Measurements from ENCODE around the gene SAP130.

Gene SAP130

GRCh38 chr2:128037649-128038048 is 9.8 kb upstream of the SAP130 start:
- H3K9me3 Mint-ChIP-seq = peaks cover 16% of the 10 kb centered on the region
- H3K4me1 Mint-ChIP-seq = no peaks in the 10 kb centered on the region
- no peaks in the 10 kb centered on the region for H3K36me3 Mint-ChIP-seq
- no peak for ATAC-seq
- H3K4me3 Mint-ChIP-seq = no peak overlapping the region
- no peak for DNase-seq (ENCODE audit: low spot score in 2 of 2)
- H3K27ac Mint-ChIP-seq = no peak overlapping the region

DNA sequence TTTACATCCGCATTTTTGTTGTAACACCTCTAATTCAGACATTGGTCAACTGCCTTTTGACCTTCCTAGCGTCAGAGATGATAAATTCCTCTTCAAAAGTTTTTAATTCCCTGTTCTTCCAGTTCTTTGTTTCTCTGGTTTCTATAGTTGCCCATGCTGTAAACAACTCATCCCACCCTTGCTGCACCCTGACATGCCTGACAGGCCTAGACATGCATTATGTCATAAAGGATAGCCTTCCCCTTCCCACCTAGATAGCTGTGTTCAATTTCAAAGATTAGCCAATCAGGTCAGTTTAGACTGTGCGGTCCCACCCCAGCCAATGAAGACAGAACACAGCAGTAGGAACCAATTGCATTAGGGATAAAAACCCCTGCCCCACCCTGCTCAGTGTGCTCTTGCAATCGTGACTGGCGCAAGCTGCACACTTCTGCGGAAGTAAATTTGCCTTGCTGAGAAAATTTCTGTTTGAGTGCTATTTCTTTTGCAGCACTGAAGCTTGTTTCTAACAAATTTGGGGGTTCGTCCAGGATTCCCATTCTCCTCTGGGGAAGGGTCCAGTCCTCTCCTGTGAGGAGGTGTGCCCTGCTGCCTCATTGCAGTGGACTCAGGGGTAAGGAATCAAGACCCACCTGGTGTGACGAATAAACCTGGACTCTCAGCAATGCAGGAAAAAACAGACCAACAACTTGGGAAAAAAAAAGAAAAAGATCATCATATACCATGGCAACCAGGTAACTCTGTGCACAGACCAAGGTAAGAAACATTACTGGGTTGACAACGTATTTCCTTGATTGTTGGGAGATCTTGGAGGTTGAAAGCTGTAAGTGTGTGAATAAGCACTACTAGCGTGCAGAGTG is 9.1 kb upstream of the SAP130 start:
- H3K4me1 Mint-ChIP-seq = no peaks in the 10 kb centered on the region
- H3K27ac Mint-ChIP-seq = no peak overlapping the region
- ATAC-seq (no peak), DNase-seq (ENCODE audit: low spot score in 2 of 2) (no peak)
- H3K9me3 Mint-ChIP-seq = peaks cover 14% of the 10 kb centered on the region
- H3K4me3 Mint-ChIP-seq = no peak overlapping the region
- no peaks in the 10 kb centered on the region for H3K36me3 Mint-ChIP-seq

DNA sequence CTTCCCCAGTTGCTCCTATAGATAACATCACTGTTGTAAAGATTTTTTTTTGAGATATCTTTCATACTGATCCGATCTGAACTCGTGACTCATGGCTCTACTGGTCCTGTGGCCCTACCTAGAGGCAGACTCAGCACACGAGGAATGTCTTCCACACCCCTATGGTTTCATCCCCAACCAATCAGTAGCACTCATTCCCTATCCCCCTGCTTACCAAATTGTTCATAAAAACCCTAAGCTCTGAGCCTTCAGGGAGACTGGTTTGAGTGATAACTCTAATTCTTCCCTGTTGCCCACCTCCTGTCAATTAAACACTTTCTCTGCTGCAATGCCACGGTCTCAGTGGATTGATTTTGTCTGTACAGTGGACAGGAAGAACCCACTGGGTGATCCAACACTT is 4.2 kb upstream of the SAP130 start:
- no peak for DNase-seq (ENCODE audit: low spot score in 2 of 2)

DNA sequence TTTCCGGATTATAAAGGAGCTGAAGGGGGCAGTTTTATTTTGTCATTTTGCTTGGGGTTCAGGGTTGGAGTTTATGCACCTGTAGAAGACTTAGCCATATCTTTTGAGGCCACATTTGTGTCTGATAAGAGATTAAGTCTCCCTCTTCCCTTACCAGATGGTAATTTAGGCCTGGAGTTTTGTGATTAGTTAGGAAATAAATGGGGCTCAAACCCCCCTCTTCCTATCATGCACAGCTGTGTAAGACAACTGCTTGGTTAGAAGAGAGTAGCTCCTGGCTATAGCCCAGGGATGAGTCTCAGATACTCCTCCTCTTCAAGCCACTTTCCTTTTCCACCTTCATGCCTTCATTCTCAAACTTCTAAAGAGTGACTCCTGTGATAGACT is 802 bp upstream of the SAP130 start:
- Mint-ChIP-seq H3K4me3 (peak overlapping the region; percentile 92), H3K4me1 (peaks cover 20% of the 10 kb centered on the region), H3K27ac (peak overlapping the region; percentile 62), H3K36me3 (peaks cover 10% of the 10 kb centered on the region), H3K9me3 (no peaks in the 10 kb centered on the region)
- DNase-seq (ENCODE audit: low spot score in 2 of 2) = no peak
- ATAC-seq = no peak

More for the DNA sequence above, 4.2 kb upstream of the SAP130 start:
- H3K36me3 Mint-ChIP-seq = no peaks in the 10 kb centered on the region
- peaks cover 5% of the 10 kb centered on the region for H3K9me3 Mint-ChIP-seq
- no peak overlapping the region for H3K4me3 Mint-ChIP-seq
- H3K27ac Mint-ChIP-seq = no peak overlapping the region
- no peak for ATAC-seq
- H3K4me1 Mint-ChIP-seq = peaks cover 8% of the 10 kb centered on the region

DNA sequence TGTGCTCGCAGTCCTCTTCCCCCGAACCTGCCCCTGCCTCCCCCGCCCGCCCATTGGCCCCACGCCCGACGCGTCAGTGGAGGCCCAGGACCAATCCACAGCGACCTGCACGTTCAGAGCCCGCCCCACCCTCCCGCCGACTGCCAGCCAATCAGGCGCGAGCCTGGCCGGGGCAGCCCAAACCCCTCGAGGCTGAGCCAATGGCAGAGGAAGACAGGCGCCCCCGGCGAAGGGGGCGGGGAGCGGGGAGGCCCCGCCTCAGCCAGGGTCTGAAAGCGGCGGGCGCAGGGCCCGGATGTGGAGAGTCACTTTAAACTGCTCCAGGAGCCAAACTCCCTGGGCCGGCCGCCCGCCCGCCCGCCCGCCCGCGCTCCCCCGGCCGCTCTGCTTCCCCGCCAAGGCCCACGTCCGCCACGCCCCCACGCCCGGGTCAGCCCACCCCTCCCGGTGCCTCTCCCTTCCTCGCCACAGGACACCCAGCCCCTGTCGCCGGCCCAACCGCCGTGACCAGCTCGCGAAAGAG is 520 bp downstream of the SAP130 start:
- Mint-ChIP-seq H3K27ac (peak overlapping the region; percentile 62), H3K4me1 (peaks cover 20% of the 10 kb centered on the region), H3K4me3 (peak overlapping the region; percentile 92), H3K36me3 (peaks cover 20% of the 10 kb centered on the region), H3K9me3 (no peaks in the 10 kb centered on the region)
- ATAC-seq (peak; percentile 91), DNase-seq (ENCODE audit: low spot score in 2 of 2) (peak; percentile 91 to 95)

- peaks cover 26% of the 10 kb centered on the region for H3K4me1 Mint-ChIP-seq
- H3K36me3 Mint-ChIP-seq = peaks cover 26% of the 10 kb centered on the region
- DNase-seq (ENCODE audit: low spot score in 2 of 2) = no peak
- H3K27ac Mint-ChIP-seq = peak overlapping the region; percentile 89
- peak overlapping the region; percentile 92 for H3K4me3 Mint-ChIP-seq
- H3K9me3 Mint-ChIP-seq = no peaks in the 10 kb centered on the region
- ATAC-seq = no peak
Measured at GRCh38 chr2:128026448-128027277, 1.2 kb downstream of the SAP130 start.

DNA sequence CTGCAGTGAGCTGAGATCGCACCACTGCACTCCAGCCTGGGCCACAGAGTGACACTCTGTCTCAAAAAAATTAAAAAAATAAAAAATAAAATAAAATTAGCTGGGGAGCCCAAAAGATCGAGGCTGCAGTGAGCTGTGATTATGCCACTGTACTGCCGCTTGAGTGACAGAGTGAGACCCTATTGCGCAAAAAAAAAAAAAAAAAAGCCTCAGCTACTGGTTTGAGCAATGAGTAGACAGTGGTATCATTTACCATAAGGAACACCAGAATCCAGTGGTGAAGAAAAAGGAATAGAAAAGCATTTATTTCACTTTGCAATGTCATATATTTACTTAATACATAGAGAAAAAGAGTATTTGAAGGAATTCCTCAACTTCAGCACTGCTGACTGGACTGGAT is 3.0 kb downstream of the SAP130 start:
- H3K4me3 Mint-ChIP-seq = no peak overlapping the region
- peaks cover 38% of the 10 kb centered on the region for H3K36me3 Mint-ChIP-seq
- no peak overlapping the region for H3K27ac Mint-ChIP-seq
- no peaks in the 10 kb centered on the region for H3K9me3 Mint-ChIP-seq
- H3K4me1 Mint-ChIP-seq = peaks cover 26% of the 10 kb centered on the region
- ATAC-seq = no peak
- DNase-seq (ENCODE audit: low spot score in 2 of 2) = no peak

GRCh38 chr2:128017561-128017960 is 10.3 kb downstream of the SAP130 start:
- ATAC-seq = no peak
- H3K9me3 Mint-ChIP-seq = no peaks in the 10 kb centered on the region
- peaks cover 6% of the 10 kb centered on the region for H3K4me1 Mint-ChIP-seq
- peaks cover 90% of the 10 kb centered on the region for H3K36me3 Mint-ChIP-seq
- no peak overlapping the region for H3K27ac Mint-ChIP-seq
- H3K4me3 Mint-ChIP-seq = no peak overlapping the region
- DNase-seq (ENCODE audit: low spot score in 2 of 2) = no peak

DNA sequence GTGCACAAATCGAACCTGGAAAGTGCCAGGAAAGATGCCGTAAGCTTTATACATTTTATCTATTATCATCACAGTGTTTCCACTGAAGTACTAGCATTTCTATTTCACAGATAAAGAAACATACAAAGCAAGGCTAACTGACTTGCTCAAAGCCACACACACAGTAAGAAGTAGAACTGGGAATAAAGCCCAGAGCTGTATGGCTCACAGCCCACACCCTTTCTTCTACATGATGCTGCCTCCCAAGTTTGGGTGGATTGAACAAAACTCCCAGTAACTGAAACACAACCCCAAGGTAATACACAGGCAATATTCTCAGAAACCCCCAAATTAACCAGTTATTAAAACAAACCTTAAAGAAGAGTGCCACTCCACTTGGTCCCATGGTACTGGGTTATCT is 11.2 kb downstream of the SAP130 start:
- ATAC-seq (no peak), DNase-seq (ENCODE audit: low spot score in 2 of 2) (no peak)
- Mint-ChIP-seq H3K27ac (no peak overlapping the region), H3K9me3 (no peaks in the 10 kb centered on the region), H3K4me1 (peaks cover under 1% of the 10 kb centered on the region), H3K36me3 (peaks cover 91% of the 10 kb centered on the region), H3K4me3 (no peak overlapping the region)

DNA sequence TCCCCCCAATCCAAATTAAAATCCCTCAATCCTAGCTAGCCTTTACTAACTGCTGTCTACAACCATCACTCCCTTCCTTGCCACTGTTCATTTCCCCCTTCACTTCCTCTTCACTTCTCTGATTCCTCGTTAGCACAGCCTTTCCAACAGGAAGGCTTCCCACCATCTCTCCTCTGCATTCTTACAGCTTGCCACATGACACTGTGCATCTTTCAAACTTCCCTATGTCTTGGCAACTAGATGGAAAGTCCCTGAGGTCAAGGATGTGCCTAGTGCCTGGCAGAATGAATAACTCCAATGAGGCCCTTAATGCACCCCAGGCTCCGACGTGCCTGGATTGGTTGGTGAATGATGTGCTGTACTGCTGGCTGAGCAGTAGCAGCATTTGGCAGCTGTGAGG is 15.2 kb downstream of the SAP130 start:
- DNase-seq (ENCODE audit: low spot score in 2 of 2) (no peak), ATAC-seq (no peak)
- Mint-ChIP-seq H3K36me3 (peaks cover 100% of the 10 kb centered on the region), H3K9me3 (no peaks in the 10 kb centered on the region), H3K4me3 (no peak overlapping the region), H3K27ac (no peak overlapping the region), H3K4me1 (no peaks in the 10 kb centered on the region)

DNA sequence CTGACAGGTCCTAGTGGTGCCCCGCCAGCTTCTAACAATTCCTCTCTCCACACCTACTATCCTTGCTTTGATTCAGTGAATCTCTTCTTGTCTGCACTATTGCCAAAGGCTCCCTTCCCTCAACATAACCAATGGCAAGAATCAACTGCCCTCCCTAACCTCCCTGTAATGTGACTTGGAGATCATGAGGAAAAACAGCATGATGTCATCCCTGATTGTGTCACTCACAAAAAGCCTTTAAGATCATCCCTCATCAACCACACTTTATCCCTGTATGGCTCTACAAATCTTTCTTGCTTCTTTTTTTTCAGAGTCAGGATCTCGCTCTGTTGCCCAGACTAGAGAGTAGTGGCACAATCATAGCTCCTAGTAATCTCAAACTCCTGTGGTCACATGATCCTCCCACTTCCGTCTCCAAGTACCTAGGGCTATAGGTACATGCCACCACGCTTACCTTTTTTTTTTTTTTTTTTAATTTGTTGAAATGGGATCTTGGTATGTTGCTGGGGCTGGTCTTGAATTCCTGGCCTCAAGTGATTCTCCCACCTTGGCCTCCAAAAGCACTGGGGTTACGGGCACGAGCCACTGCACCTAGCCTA is 19.7 kb downstream of the SAP130 start:
- Mint-ChIP-seq H3K27ac (no peak overlapping the region), H3K36me3 (peaks cover 100% of the 10 kb centered on the region), H3K4me1 (peaks cover 7% of the 10 kb centered on the region), H3K9me3 (no peaks in the 10 kb centered on the region), H3K4me3 (no peak overlapping the region)
- ATAC-seq (no peak), DNase-seq (ENCODE audit: low spot score in 2 of 2) (no peak)

DNA sequence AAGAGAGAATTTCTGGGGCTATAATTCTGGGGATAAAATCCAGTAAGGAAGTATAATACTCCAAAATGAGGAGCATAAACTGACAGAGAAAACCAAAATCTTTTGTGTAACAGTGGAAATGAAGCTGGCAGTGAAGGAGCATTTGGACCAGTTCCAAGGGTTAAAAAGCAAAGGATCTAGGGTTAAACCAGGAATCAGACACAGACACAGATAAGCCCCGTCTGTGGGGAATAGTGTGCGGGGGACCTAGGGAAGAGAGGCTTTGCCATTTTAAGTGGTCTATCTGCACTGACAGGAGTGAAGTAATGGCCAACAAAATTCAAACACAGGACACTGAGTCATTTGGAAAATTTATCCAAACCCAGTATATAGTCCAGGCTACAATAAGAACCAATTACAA is 23.4 kb downstream of the SAP130 start:
- H3K27ac Mint-ChIP-seq = peak overlapping the region; percentile 1
- DNase-seq (ENCODE audit: low spot score in 2 of 2) = no peak
- peaks cover 100% of the 10 kb centered on the region for H3K36me3 Mint-ChIP-seq
- H3K9me3 Mint-ChIP-seq = no peaks in the 10 kb centered on the region
- no peak for ATAC-seq
- peaks cover 7% of the 10 kb centered on the region for H3K4me1 Mint-ChIP-seq
- H3K4me3 Mint-ChIP-seq = no peak overlapping the region

GRCh38 chr2:128003463-128003862 is 24.4 kb downstream of the SAP130 start:
- peaks cover 100% of the 10 kb centered on the region for H3K36me3 Mint-ChIP-seq
- H3K4me1 Mint-ChIP-seq = peaks cover 7% of the 10 kb centered on the region
- ATAC-seq (peak; percentile 68), DNase-seq (ENCODE audit: low spot score in 2 of 2) (no peak)
- H3K9me3 Mint-ChIP-seq = no peaks in the 10 kb centered on the region
- no peak overlapping the region for H3K4me3 Mint-ChIP-seq
- H3K27ac Mint-ChIP-seq = peak overlapping the region; percentile 1

DNA sequence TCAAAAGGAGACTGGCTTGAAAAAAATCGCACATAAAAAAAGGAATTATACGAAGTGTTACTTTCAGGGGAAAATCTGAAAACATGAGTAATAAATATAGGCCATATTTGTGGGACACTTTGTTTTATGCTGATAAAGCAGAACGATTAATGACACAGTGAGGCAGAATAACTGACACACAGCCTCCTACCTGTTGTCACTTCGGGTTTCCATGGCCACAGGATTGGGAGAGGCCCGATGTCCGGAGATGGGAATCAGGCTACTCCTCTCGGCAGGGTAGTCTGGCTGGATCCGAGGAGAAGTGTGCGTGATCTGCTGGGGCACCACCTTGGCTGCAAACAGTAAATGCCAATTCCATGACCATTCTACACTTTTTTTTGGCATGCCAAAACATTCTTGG is 31.7 kb downstream of the SAP130 start:
- no peak overlapping the region for H3K4me3 Mint-ChIP-seq
- H3K27ac Mint-ChIP-seq = no peak overlapping the region
- DNase-seq (ENCODE audit: low spot score in 2 of 2) = no peak
- H3K36me3 Mint-ChIP-seq = peaks cover 100% of the 10 kb centered on the region
- ATAC-seq = no peak
- H3K4me1 Mint-ChIP-seq = no peaks in the 10 kb centered on the region
- H3K9me3 Mint-ChIP-seq = no peaks in the 10 kb centered on the region

DNA sequence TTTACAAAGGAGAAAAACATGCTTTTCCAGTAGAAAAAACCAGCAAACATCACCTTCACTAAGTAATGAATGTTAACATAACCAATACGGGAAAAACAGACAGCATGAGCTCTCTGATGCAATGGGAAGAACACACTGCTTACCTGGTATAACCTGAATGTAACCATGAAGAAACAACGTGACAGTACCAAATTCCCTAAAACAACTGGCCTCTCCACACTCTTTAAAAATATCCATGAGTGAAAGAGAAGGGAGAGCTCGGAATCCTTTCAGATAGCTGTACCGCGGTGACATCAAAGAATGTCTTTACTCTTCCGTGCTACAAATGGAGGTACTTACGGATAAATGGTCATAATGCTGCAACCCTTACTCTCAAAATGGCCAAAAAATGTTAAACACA is 32.1 kb downstream of the SAP130 start:
- Mint-ChIP-seq H3K27ac (no peak overlapping the region), H3K9me3 (no peaks in the 10 kb centered on the region), H3K36me3 (peaks cover 98% of the 10 kb centered on the region), H3K4me3 (no peak overlapping the region), H3K4me1 (no peaks in the 10 kb centered on the region)
- DNase-seq (ENCODE audit: low spot score in 2 of 2) = no peak
- ATAC-seq = no peak

Measured in stimulated activated effector memory CD8-positive, alpha-beta T cell treated with anti-CD3 and anti-CD28 coated beads, Interleukin-12 subunit alpha, Interleukin-12 subunit beta, amount 100 ng/mL, for 72 hours (primary cell).